NT2/D1 (cell line): ENCODE results near the gene CIBAR2.
"Not testable (repeated sequence)": the region's sequence is repeated elsewhere in the genome, so short reads cannot be mapped to it uniquely, and the experiment has no call there.

Experiments
- DNase-seq: peaks from one replicate; pipeline ENCODE4 v3.0.0-alpha.2; 2011; ENCODE audit warnings: low read depth, low spot score
- H3K27me3 ChIP-seq: 2 replicates; pipeline ENCODE4 v1.6.0; 2011; ENCODE audit warnings: mild to moderate bottlenecking; ENCODE audit not compliant: insufficient read length, insufficient read depth
- H3K36me3 ChIP-seq: 2 replicates; pipeline ENCODE4 v1.6.1; 2011; ENCODE audit warnings: mild to moderate bottlenecking, low read length, mixed read lengths; ENCODE audit not compliant: insufficient read depth, insufficient read length
- H3K4me1 ChIP-seq: 2 replicates; pipeline ENCODE4 v1.5.1; 2011; ENCODE audit not compliant: insufficient read depth, insufficient read length
- H3K4me3 ChIP-seq: 2 replicates; pipeline ENCODE4 v1.5.1; 2011; ENCODE audit warnings: low read depth; ENCODE audit not compliant: insufficient read length
- H3K9ac ChIP-seq: 2 replicates; pipeline ENCODE4 v1.6.0; 2011; ENCODE audit warnings: low read depth; ENCODE audit not compliant: insufficient read length
- H3K9me3 ChIP-seq: 2 replicates; pipeline ENCODE4 v1.5.1; 2011; ENCODE audit warnings: mild to moderate bottlenecking, low read length; ENCODE audit not compliant: insufficient read depth
- SUZ12 ChIP-seq: IDR thresholded peaks from 2 replicates; pipeline ENCODE4 v1.6.1; 2011; ENCODE audit not compliant: insufficient read length, insufficient read depth; ENCODE audit errors: extremely low read depth
- YY1 ChIP-seq: IDR thresholded peaks from 2 replicates; pipeline ENCODE4 v1.6.1; 2011; ENCODE audit not compliant: insufficient read length, insufficient read depth
- ZNF274 ChIP-seq: IDR thresholded peaks from 2 replicates; pipeline ENCODE4 v1.6.1; 2011; ENCODE audit warnings: mild to moderate bottlenecking, low read depth, low read length

Gene CIBAR2

GRCh38 chr16:85054948-85055492 lies 57.3 kb downstream of the CIBAR2 start:
- H3K9me3 ChIP-seq: no peaks in the 10 kb centered on the region
- H3K36me3 ChIP-seq: no peaks in the 10 kb centered on the region
- H3K4me3 ChIP-seq: no peak overlapping the region
- TF ChIP-seq SUZ12 (no peak), ZNF274 (no peak), YY1 (no peak)
- no peak overlapping the region for H3K9ac ChIP-seq
- DNase-seq: no peak
- H3K4me1 ChIP-seq: peaks cover 12% of the 10 kb centered on the region
- no peaks in the 10 kb centered on the region for H3K27me3 ChIP-seq

DNA sequence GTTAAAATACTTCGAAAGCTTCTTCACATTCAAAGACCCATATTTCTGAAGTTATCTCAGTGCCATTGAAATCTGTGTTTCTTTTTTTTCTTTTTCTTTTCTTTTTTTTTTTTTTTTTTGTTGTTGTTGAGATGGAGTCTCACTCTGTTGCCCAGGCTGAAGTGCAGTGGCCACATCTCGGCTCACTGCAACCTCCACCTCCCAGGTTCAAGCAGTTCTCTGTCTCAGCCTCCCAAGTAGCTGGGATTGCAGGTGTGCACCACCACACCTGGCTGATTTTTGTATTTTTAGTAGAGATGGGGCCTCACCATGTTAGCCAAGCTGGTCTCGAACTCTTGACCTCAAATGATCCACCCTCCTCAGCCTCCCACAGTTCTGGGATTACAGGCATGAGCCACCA lies 58.0 kb downstream of the CIBAR2 start:
- not testable (repeated sequence) for DNase-seq, H3K9me3 ChIP-seq, H3K36me3 ChIP-seq, H3K9ac ChIP-seq, H3K27me3 ChIP-seq, H3K4me3 ChIP-seq
- peaks cover 12% of the 10 kb centered on the region for H3K4me1 ChIP-seq

DNA sequence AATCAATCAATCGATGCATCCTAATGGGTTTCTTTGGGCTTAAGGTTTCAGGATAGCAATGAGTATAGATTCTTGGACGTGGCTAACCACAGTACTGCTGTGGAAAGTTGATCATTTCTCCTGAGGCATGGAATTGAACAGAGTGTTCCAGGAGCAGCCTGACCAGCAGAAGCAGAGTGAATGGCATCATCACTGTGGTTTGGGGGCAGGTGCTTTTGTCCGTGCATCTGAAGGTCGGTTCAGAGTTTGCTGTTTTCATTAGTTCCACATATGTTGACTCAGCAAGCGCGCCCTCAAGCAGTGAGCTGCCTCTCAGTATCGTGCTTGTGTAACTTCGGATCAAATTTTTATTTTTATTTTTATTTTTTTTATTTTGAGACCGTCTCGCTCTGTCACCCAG lies 59.7 kb downstream of the CIBAR2 start:
- DNase-seq: no peak
- H3K4me1 ChIP-seq: peaks cover 12% of the 10 kb centered on the region
- TF ChIP-seq YY1 (no peak), SUZ12 (no peak)

GRCh38 chr16:85051683-85052082 lies 60.6 kb downstream of the CIBAR2 start:
- no peak for DNase-seq
- peaks cover 12% of the 10 kb centered on the region for H3K4me1 ChIP-seq
- H3K9ac ChIP-seq: no peak overlapping the region
- TF ChIP-seq YY1 (no peak), ZNF274 (no peak), SUZ12 (no peak)
- H3K9me3 ChIP-seq: no peaks in the 10 kb centered on the region
- H3K36me3 ChIP-seq: no peaks in the 10 kb centered on the region
- H3K4me3 ChIP-seq: no peak overlapping the region
- H3K27me3 ChIP-seq: no peaks in the 10 kb centered on the region

More for the DNA sequence above, 59.7 kb downstream of the CIBAR2 start:
- no peaks in the 10 kb centered on the region for H3K36me3 ChIP-seq
- H3K9me3 ChIP-seq: no peaks in the 10 kb centered on the region
- H3K27me3 ChIP-seq: no peaks in the 10 kb centered on the region
- no peak overlapping the region for H3K9ac ChIP-seq
- H3K4me3 ChIP-seq: no peak overlapping the region

DNA sequence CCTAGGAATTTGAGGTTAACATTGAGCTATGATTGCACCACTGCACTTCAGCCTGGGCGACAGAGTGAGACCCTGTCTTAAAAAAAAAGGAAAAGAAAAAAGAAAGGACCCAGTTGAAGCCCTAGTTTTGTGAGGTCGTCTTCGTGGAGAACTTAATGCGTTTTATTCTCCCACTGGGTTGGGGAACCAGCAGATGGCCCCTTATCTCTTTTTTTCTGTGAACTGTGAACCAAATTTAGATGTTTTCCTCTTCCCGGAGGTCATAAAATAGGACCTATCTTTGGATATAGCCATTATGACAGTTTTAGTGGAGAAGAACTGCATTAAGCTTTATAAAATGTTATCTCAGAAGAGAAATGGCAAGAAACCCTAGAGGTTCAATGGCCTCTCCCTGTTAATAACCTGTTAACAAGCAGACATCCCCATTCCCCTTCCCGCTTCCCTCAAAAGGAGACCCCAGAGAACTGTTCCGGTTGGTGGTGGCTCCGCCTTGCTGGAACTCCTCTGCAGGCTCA lies 61.1 kb downstream of the CIBAR2 start:
- TF ChIP-seq SUZ12: no peak
- no peak for TF ChIP-seq YY1
- TF ChIP-seq ZNF274: no peak
- no peaks in the 10 kb centered on the region for H3K27me3 ChIP-seq
- H3K4me3 ChIP-seq: no peak overlapping the region
- H3K9me3 ChIP-seq: no peaks in the 10 kb centered on the region
- no peak overlapping the region for H3K9ac ChIP-seq
- no peak for DNase-seq
- H3K4me1 ChIP-seq: peaks cover 7% of the 10 kb centered on the region
- H3K36me3 ChIP-seq: no peaks in the 10 kb centered on the region

- H3K9ac ChIP-seq: no peak overlapping the region
- TF ChIP-seq ZNF274 (no peak), SUZ12 (no peak), YY1 (no peak)
- no peak overlapping the region for H3K4me3 ChIP-seq
- no peaks in the 10 kb centered on the region for H3K36me3 ChIP-seq
- H3K4me1 ChIP-seq: peaks cover 2% of the 10 kb centered on the region
- no peaks in the 10 kb centered on the region for H3K27me3 ChIP-seq
- DNase-seq: no peak
- no peaks in the 10 kb centered on the region for H3K9me3 ChIP-seq
These were observed 62.5 kb downstream of the CIBAR2 start for GRCh38 chr16:85049706-85050305.

GRCh38 chr16:85048921-85049562 lies 63.2 kb downstream of the CIBAR2 start:
- DNase-seq: no peak
- Histone ChIP-seq H3K9me3 (no peaks in the 10 kb centered on the region), H3K27me3 (no peaks in the 10 kb centered on the region), H3K4me3 (no peak overlapping the region), H3K4me1 (peaks cover 2% of the 10 kb centered on the region), H3K36me3 (no peaks in the 10 kb centered on the region), H3K9ac (no peak overlapping the region)
- TF ChIP-seq ZNF274 (no peak), YY1 (no peak), SUZ12 (no peak)
